Nephron progenitor cell (in vitro differentiated cells): Measurements from ENCODE around the gene ACOX2.

ENCODE experiments used
- DNase-seq: peaks from one replicate; pipeline ENCODE4 v3.0.0; 2021
- H3K27ac Mint-ChIP-seq: 2 replicates; pipeline ENCODE4 v1.8.0; 2021; ENCODE audit warnings: mild to moderate bottlenecking, moderate library complexity, mixed read lengths
- H3K27me3 Mint-ChIP-seq: 2 replicates; pipeline ENCODE4 v1.8.0; 2021; ENCODE audit warnings: mild to moderate bottlenecking, low read depth, mixed read lengths; ENCODE audit not compliant: poor library complexity
- H3K36me3 Mint-ChIP-seq: 2 replicates; pipeline ENCODE4 v1.8.0; 2021; ENCODE audit warnings: low read depth, mixed read lengths
- H3K4me1 Mint-ChIP-seq: 2 replicates; pipeline ENCODE4 v1.8.0; 2021; ENCODE audit warnings: mixed read lengths
- H3K4me3 Mint-ChIP-seq: 2 replicates; pipeline ENCODE4 v1.8.0; 2021; ENCODE audit warnings: mild to moderate bottlenecking, moderate library complexity, mixed read lengths
- H3K9me3 Mint-ChIP-seq: 2 replicates; pipeline ENCODE4 v1.8.0; 2021; ENCODE audit warnings: mild to moderate bottlenecking, moderate library complexity, mixed read lengths
- TF ChIP-seq, protein P1 (sequence below): fragments of 200-600 bp; sonication (generic); IDR thresholded peaks from 2 replicates; pipeline ENCODE4 v1.5.0; 2021; ENCODE audit warnings: antibody characterized with exemption

Gene ACOX2

GRCh38 chr3:58522759-58523425 is 14.1 kb downstream of the ACOX2 start:
- Mint-ChIP-seq H3K27me3 (no peaks in the 10 kb centered on the region), H3K4me3 (no peak overlapping the region), H3K27ac (no peak overlapping the region), H3K4me1 (peaks cover 56% of the 10 kb centered on the region), H3K36me3 (peaks cover 9% of the 10 kb centered on the region), H3K9me3 (peaks cover 3% of the 10 kb centered on the region)
- no peak for DNase-seq
- TF ChIP-seq, protein P1, sequence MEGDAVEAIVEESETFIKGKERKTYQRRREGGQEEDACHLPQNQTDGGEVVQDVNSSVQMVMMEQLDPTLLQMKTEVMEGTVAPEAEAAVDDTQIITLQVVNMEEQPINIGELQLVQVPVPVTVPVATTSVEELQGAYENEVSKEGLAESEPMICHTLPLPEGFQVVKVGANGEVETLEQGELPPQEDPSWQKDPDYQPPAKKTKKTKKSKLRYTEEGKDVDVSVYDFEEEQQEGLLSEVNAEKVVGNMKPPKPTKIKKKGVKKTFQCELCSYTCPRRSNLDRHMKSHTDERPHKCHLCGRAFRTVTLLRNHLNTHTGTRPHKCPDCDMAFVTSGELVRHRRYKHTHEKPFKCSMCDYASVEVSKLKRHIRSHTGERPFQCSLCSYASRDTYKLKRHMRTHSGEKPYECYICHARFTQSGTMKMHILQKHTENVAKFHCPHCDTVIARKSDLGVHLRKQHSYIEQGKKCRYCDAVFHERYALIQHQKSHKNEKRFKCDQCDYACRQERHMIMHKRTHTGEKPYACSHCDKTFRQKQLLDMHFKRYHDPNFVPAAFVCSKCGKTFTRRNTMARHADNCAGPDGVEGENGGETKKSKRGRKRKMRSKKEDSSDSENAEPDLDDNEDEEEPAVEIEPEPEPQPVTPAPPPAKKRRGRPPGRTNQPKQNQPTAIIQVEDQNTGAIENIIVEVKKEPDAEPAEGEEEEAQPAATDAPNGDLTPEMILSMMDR: no peak

DNA sequence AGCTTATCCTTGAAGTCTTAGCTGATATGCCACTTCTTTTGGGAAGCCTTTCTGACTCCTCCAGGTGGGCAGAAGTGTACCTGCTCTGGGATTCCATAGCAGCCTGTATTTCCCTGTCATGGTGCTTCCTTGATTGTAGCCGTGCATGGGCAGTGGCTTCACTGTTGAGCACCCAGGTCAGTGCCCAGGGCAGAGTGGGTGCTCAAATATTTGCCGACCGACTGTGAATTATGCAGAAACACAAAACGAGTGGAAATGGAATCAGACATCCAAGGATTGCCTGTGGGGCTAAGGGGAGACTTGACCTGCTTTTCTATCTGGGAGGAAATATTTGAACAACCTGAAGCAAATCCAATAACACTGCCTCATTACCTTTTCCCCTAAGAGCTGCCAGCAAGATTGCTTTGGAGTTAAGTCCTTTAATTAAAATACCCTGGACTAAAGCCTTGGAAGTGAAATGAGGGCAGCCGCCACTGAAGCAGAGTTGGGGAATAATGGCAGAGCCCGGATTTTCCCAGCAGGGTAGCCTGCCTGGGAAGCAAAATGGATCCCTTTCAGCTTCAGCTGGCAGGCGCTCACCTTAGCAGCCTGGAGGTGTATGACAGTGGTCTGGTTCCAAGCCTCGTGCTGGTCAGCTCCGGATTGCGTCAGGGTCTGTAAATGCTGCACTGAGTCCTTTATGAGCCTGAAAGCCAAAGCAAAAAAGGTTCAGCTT is 14.9 kb downstream of the ACOX2 start:
- TF ChIP-seq, protein P1: no peak
- no peaks in the 10 kb centered on the region for H3K27me3 Mint-ChIP-seq
- H3K4me3 Mint-ChIP-seq: no peak overlapping the region
- H3K9me3 Mint-ChIP-seq: peaks cover 3% of the 10 kb centered on the region
- peak overlapping the region; percentile 60 for H3K27ac Mint-ChIP-seq
- H3K4me1 Mint-ChIP-seq: peaks cover 59% of the 10 kb centered on the region
- H3K36me3 Mint-ChIP-seq: peaks cover 9% of the 10 kb centered on the region
- DNase-seq: no peak

- H3K27me3 Mint-ChIP-seq: no peaks in the 10 kb centered on the region
- H3K27ac Mint-ChIP-seq: no peak overlapping the region
- peaks cover 5% of the 10 kb centered on the region for H3K36me3 Mint-ChIP-seq
- H3K4me1 Mint-ChIP-seq: peaks cover 57% of the 10 kb centered on the region
- DNase-seq: no peak
- no peak overlapping the region for H3K4me3 Mint-ChIP-seq
- no peaks in the 10 kb centered on the region for H3K9me3 Mint-ChIP-seq
- TF ChIP-seq, protein P1: no peak
These were observed 15.7 kb downstream of the ACOX2 start for GRCh38 chr3:58521336-58521670.

DNA sequence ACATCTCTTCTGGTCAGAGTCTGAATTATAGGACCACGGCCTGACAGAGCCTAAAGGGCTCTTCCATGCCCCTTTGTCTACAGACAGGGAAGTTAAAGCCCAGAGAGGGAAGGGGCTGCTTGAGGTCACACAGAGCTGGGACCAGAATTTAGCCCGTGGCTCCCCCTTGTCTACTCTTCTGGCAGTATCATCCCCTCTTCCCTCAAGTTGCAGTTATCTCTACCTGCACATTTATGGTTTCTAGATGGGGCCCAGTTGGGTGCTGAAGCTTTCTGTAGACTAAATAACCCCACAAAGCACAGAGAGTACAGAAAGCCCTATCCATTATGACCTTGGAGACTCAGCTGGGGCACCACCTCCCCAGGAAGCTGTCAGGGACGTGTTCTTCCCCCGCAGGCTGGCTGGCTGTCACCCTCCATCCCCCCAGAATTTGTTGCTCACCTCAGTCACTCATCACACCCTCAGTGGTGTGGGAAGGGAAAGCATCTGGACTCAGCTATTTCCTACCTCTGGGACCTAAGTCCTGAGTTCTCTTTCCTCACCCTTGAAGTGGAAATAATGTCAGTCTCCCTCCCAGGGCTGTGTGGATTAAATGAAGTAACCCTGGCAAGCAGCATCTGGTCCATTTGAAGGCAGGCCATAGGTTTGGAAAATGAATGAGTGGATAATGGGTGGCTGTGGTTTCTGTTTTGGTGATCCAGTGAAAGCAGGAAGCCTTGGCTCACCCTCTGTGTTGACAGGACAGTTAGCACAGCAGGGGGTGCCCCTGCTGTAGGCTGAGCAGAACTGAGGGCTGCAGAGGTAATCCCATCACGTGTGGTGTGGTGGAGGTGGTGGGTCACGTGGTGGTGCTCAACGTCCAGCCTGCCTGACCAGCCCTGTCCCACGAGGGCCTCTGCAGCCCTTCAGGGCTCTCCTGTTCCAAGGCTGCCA is 16.3 kb downstream of the ACOX2 start:
- H3K4me3 Mint-ChIP-seq: no peak overlapping the region
- H3K27ac Mint-ChIP-seq: peak overlapping the region; percentile 41
- H3K9me3 Mint-ChIP-seq: no peaks in the 10 kb centered on the region
- no peaks in the 10 kb centered on the region for H3K27me3 Mint-ChIP-seq
- peaks cover 5% of the 10 kb centered on the region for H3K36me3 Mint-ChIP-seq
- peaks cover 52% of the 10 kb centered on the region for H3K4me1 Mint-ChIP-seq
- DNase-seq: no peak
- TF ChIP-seq, protein P1: no peak

DNA sequence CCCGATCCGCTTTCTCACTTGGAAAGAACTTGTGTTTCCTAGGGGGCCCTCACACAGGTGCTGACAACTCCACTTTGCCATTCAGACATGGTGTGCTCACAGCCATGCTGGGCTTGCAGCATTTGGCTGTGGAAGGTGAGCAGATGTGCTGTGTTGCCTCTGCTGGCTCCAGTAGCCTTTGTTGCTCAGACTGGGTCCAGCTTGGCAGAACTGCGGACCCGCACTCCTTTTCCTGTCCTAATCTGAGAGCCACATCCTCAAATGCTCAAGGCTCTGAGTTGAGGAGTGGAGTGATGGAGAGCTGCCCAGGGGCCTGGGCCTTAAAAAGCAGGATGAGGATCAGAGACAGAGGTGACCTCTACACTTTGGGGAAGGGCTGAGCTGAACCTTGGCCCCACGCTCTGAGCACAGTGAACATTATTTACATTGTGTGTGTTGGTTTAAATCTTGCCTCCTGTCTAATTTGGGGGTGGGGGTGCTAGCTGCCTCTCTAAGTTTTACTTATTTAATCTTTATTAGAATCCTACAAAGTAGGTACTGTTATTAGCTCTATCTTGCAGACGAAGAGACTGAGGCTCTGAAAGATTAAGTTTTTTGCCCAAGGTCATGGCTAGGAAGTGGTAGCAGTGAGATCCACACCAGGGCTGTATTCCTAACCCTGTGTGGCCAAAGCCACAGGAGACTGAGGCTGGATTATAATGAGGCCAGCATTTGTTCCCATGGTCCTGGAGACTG is 17.2 kb downstream of the ACOX2 start:
- TF ChIP-seq, protein P1: no peak
- Mint-ChIP-seq H3K4me3 (no peak overlapping the region), H3K27ac (no peak overlapping the region)

More for the DNA sequence above, 17.2 kb downstream of the ACOX2 start:
- Mint-ChIP-seq H3K4me1 (peaks cover 52% of the 10 kb centered on the region), H3K9me3 (no peaks in the 10 kb centered on the region), H3K27me3 (no peaks in the 10 kb centered on the region), H3K36me3 (peaks cover 5% of the 10 kb centered on the region)
- no peak for DNase-seq
